Suprapubic skin (tissue), 4 donors: ENCODE measurements around the gene XXYLT1. TPM values are rescaled to one million over a fixed set of nuclear protein-coding genes. Genes with fewer than 3 reads are reported as not detected.

Experiments
- DNase-seq, 2 donors: peaks; one replicate each; pipeline ENCODE4 v3.0.0-alpha.2; 2019; ENCODE audit warnings: low spot score in 2 of 2
- H3K27ac ChIP-seq: fragments of 200-600 bp; sonication (generic); one replicate; pipeline ENCODE4 v1.5.1; 2019
- H3K27me3 ChIP-seq: fragments of 200-600 bp; sonication (generic); one replicate; pipeline ENCODE4 v1.5.1; 2019
- H3K36me3 ChIP-seq: fragments of 200-600 bp; sonication (generic); one replicate; pipeline ENCODE4 v1.5.1; 2019
- H3K4me1 ChIP-seq: fragments of 200-600 bp; sonication (generic); one replicate; pipeline ENCODE4 v1.5.1; 2019
- H3K4me3 ChIP-seq: fragments of 200-600 bp; sonication (generic); one replicate; pipeline ENCODE4 v1.5.1; 2019; ENCODE audit warnings: mild to moderate bottlenecking
- H3K9me3 ChIP-seq: fragments of 200-600 bp; sonication (generic); one replicate; pipeline ENCODE4 v1.5.1; 2019
- EP300 ChIP-seq: sonication (generic); formaldehyde crosslinking; IDR thresholded peaks from one replicate; pipeline ENCODE4 v1.6.1; 2017; ENCODE audit warnings: antibody characterized with exemption
- POLR2A ChIP-seq, 2 donors: fragments of 450-650 bp; IDR thresholded peaks; one replicate each; pipeline ENCODE4 v1.6.1; 2017; ENCODE audit warnings: antibody characterized with exemption in 2 of 2, mild to moderate bottlenecking in 2 of 2, moderate library complexity in 2 of 2
- POLR2AphosphoS5 ChIP-seq, 3 donors: sonication (generic); formaldehyde crosslinking; IDR thresholded peaks; one replicate each; pipeline ENCODE4 v1.6.1; 2017; ENCODE audit warnings: antibody characterized with exemption in 3 of 3
- WGBS: methylation state at CpG from one replicate; pipeline ENCODE4 v1.1.5; 2018; 5-methylcytosine and 5-hydroxymethylcytosine counted together
- total RNA-seq, 4 donors: library from RNA; depleted of rRNA; stranded (reverse); fragments of >200 nt; gene quantifications; one replicate each; pipeline ENCODE4 v1.1.0, GENCODE V29; 2016
- TF ChIP-seq, protein P1 (sequence below), 2 donors: fragments of 200-600 bp in 1 of 2; fragments of 450-650 bp in 1 of 2; sonication (generic) in 1 of 2; IDR thresholded peaks; one replicate each; pipeline ENCODE4 v1.5.1; 2016 to 2019; ENCODE audit warnings: antibody characterized with exemption in 2 of 2, mild to moderate bottlenecking in 1 of 2, moderate library complexity in 1 of 2

Gene XXYLT1
- total RNA-seq, 4 donors from 2014 or later = 8.0 to 19.4 (median 13.2) TPM

DNA sequence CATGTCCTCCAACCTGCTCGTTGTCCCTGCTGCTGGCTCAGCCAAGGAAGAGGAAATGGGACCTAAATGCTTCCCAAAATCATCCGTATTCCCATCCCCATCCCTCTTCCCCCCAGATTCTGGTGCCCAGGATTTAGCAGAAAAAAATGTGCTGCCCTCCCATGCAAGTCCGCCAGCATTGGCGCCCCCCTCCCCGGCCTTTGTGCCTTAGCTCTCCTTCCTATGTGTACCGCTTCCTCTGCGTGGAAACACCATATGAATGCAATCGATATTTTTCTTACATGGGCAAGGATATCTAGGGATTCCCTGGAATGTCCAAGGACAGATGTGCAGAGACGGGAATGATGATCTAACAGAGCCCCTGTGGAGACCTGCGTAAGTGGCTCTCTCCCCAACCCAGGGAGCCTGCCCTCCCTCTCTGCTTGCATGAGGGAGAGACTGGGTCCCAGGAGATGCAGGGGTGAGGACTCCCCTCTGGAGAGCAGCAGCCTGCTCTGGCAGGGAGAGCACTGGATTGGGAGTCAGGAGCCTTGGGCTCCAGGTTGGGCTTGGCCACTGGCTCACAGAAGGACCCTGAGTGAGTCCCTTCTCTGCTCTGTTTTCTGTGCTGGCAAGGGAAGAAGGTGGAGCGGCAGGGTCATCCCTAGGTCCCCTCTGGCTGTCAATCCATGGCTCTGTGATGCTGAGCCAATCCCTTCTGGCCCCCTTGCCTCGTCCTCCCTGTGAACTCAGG lies 227.2 kb downstream of the XXYLT1 start:
- peaks cover 3% of the 10 kb centered on the region for H3K4me1 ChIP-seq
- no peaks in the 10 kb centered on the region for H3K36me3 ChIP-seq
- H3K9me3 ChIP-seq = no peaks in the 10 kb centered on the region
- DNase-seq = peak in 1 of 2 donors; percentile 33
- no peaks in the 10 kb centered on the region for H3K27me3 ChIP-seq
- TF ChIP-seq POLR2AphosphoS5 (IDR thresholded peaks at IDR 0.05) (no peak), EP300 (no peak), POLR2A (IDR thresholded peaks at IDR 0.05) (no peak)
- TF ChIP-seq, protein P1, sequence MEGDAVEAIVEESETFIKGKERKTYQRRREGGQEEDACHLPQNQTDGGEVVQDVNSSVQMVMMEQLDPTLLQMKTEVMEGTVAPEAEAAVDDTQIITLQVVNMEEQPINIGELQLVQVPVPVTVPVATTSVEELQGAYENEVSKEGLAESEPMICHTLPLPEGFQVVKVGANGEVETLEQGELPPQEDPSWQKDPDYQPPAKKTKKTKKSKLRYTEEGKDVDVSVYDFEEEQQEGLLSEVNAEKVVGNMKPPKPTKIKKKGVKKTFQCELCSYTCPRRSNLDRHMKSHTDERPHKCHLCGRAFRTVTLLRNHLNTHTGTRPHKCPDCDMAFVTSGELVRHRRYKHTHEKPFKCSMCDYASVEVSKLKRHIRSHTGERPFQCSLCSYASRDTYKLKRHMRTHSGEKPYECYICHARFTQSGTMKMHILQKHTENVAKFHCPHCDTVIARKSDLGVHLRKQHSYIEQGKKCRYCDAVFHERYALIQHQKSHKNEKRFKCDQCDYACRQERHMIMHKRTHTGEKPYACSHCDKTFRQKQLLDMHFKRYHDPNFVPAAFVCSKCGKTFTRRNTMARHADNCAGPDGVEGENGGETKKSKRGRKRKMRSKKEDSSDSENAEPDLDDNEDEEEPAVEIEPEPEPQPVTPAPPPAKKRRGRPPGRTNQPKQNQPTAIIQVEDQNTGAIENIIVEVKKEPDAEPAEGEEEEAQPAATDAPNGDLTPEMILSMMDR (IDR thresholded peaks at IDR 0.05) = no peak
- H3K27ac ChIP-seq = no peak overlapping the region
- WGBS = 83% methylated on average over 10 of the region's 12 CpGs
- H3K4me3 ChIP-seq = no peak overlapping the region

DNA sequence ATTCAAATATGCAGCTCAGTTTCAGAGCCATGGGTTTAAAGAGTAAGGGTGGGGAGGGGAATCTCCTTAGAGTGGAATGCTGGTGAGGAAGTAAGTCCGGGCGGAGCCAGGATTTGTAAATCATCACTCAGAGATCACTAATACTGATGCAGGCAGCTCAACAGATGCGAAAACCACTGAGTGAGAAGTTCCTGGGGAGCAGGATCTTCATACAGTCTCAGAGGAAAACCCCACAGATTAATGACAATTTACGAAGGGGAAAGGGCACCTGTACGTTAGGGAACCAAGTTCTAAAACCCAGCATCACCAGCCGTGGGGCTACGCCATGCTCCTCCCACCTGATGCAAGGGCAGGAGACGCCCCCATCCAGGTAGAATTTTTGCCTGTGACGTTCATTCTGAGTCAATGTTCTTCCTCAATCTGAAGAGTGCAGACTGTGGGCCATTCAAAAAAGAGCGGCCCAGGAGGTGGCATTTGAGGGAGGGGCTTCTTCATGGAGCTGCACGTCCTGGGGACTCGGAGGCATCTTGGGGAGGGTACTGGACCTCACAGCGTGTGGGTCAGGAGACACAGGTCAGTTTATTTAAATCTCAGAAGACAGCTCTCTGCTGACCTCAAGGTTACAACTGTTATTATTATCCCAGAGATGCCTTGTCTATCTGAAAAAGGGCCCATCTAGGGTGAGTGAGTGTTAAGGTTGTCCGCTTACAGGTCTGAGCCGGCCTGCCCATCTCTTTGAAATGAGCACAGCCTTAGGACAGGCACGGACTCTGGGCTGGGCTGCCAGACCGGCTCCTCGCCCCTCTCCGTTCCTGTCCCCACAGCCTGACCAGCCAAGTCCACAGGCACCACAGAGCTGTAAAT lies 228.0 kb downstream of the XXYLT1 start:
- H3K27me3 ChIP-seq = no peaks in the 10 kb centered on the region
- H3K27ac ChIP-seq = no peak overlapping the region
- H3K4me3 ChIP-seq = no peak overlapping the region
- WGBS = 58% methylated on average over 19 of the region's 19 CpGs
- H3K4me1 ChIP-seq = peaks cover 3% of the 10 kb centered on the region
- H3K36me3 ChIP-seq = no peaks in the 10 kb centered on the region
- TF ChIP-seq POLR2AphosphoS5 (IDR thresholded peaks at IDR 0.05) (no peak), EP300 (no peak), POLR2A (IDR thresholded peaks at IDR 0.05) (no peak)
- TF ChIP-seq, protein P1 (IDR thresholded peaks at IDR 0.05) = no peak
- no peaks in the 10 kb centered on the region for H3K9me3 ChIP-seq
- peak in 1 of 2 donors; percentile 21 for DNase-seq

GRCh38 chr3:195041871-195042742 lies 228.9 kb downstream of the XXYLT1 start:
- Histone ChIP-seq H3K27ac (no peak overlapping the region), H3K36me3 (no peaks in the 10 kb centered on the region), H3K9me3 (no peaks in the 10 kb centered on the region), H3K27me3 (no peaks in the 10 kb centered on the region), H3K4me3 (no peak overlapping the region), H3K4me1 (peaks cover 3% of the 10 kb centered on the region)
- DNase-seq = peak in 1 of 2 donors; percentile 54
- 63% methylated on average over 11 of the region's 16 CpGs for whole genome bisulfite sequencing
- no peak for TF ChIP-seq POLR2AphosphoS5 (IDR thresholded peaks at IDR 0.05)
- TF ChIP-seq EP300 = no peak
- TF ChIP-seq, protein P1 (IDR thresholded peaks at IDR 0.05) = no peak
- TF ChIP-seq POLR2A (IDR thresholded peaks at IDR 0.05) = no peak

DNA sequence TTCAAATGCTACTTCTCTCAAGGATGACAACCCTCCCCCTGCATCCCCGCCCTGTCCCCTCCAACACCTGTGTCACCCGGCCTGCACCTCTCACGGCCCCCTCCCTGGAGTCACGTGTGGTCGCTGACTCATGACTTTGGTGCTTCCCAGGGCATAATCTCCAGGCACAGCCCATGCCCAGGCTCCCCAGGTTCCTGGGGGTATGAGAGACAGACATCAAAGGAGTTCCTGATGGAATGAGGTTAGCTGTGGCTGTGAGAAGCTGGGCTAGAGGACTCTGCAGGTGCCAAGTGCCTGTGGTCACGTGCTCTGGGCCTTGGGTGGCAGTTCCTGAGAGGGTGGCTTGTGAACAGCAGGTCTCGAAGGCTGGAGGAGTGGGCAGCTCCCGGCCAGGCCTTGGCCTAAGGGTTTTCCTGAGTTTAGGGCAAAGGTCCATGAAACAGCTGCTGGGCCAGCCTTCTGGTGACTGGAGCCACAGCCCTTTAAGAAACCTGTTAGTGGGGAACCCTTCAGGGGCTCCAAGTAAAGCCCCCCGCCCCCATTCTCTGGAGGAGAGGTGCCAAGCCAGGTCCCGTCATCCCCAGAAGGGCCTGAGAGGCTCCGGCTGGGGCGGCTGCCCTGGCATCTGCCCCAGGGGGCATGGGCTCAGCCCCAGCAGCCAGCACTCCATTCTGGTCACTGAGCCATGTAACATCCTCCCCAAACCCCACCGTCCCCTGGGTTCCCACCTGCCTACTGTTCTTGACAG lies 230.0 kb downstream of the XXYLT1 start:
- H3K36me3 ChIP-seq = no peaks in the 10 kb centered on the region
- no peak overlapping the region for H3K27ac ChIP-seq
- WGBS = 84% methylated on average over 10 of the region's 13 CpGs
- no peak for TF ChIP-seq EP300
- no peak for TF ChIP-seq POLR2A (IDR thresholded peaks at IDR 0.05)
- TF ChIP-seq, protein P1 (IDR thresholded peaks at IDR 0.05) = no peak
- no peak for TF ChIP-seq POLR2AphosphoS5 (IDR thresholded peaks at IDR 0.05)
- H3K4me3 ChIP-seq = no peak overlapping the region
- peak in 1 of 2 donors; percentile 57 for DNase-seq
- peaks cover 3% of the 10 kb centered on the region for H3K4me1 ChIP-seq
- H3K9me3 ChIP-seq = no peaks in the 10 kb centered on the region
- no peaks in the 10 kb centered on the region for H3K27me3 ChIP-seq
